Left lung (tissue), 10 donors: ENCODE data around the gene MCM9. TPM values are rescaled to one million over a fixed set of nuclear protein-coding genes. Genes with fewer than 3 reads are reported as not detected.

Experiments used
- ATAC-seq: fragments of 200-7000 bp; cut with Tn5 transposase; one replicate; pipeline ENCODE4 v1.9.1; 2020; ENCODE audit warnings: moderate library complexity
- DNase-seq, 4 donors: peaks; one replicate each; pipeline ENCODE4 v3.0.0-alpha.2; 2013 to 2020
- H3K27ac ChIP-seq, 2 donors: fragments of 200-600 bp; sonication (generic) in 1 of 2; one replicate each; pipeline versions ENCODE4 v1.5.0 to v1.8.0; 2020 to 2021
- H3K27me3 ChIP-seq, 2 donors: fragments of 200-600 bp; sonication (generic) in 1 of 2; one replicate each; pipeline versions ENCODE4 v1.5.0 to v1.8.0; 2020 to 2021
- H3K36me3 ChIP-seq, 2 donors: fragments of 200-600 bp; sonication (generic) in 1 of 2; one replicate each; pipeline versions ENCODE4 v1.5.0 to v1.8.0; 2020 to 2021
- H3K4me1 ChIP-seq, 2 donors: fragments of 200-600 bp; one replicate each; pipeline ENCODE4 v1.8.0; 2021
- H3K4me3 ChIP-seq, 2 donors: fragments of 200-600 bp; sonication (generic) in 1 of 2; one replicate each; pipeline versions ENCODE4 v1.5.0 to v1.8.0; 2020 to 2021; ENCODE audit warnings: mild to moderate bottlenecking in 1 of 2
- H3K9me3 ChIP-seq, 2 donors: fragments of 200-600 bp; sonication (generic) in 1 of 2; one replicate each; pipeline versions ENCODE4 v1.5.0 to v1.8.0; 2020 to 2021
- CTCF ChIP-seq, 2 donors: fragments of 200-600 bp; sonication (generic) in 1 of 2; IDR thresholded peaks; one replicate each; pipeline versions ENCODE4 v1.5.0 to v1.8.0; 2021; ENCODE audit warnings: antibody characterized with exemption in 2 of 2
- intact Hi-C, 2 donors: fragments of 100-400 bp; cut with DNase I; formaldehyde crosslinking; loops; one replicate each; pipeline versions ENCODE4 v1.11.2 to v1.14.2; 2022
- polyA plus RNA-seq, 6 donors: library from polyadenylated mRNA; unstranded; fragments of 120-200 nt; gene quantifications; one replicate each; pipeline ENCODE4 v1.2.1, GENCODE V29; 2013; ENCODE audit not compliant: insufficient read length in 6 of 6
- total RNA-seq, 2 donors: library from RNA; stranded (reverse); fragmentation: NEBNext Ultra II Directional; extraction: Animal tissue kit (Norgen Biotek cat#: 25700); gene quantifications; one replicate each; pipeline ENCODE4 v1.2.1, GENCODE V29; 2021
- donor health status: DM: no; HTN: yes; CAD: no.
- donor health status: DM: no; HTN: no; CAD: no.

Gene MCM9
- total and polyA plus RNA-seq, 8 donors: 16.0 to 24.2 (median 20.7) TPM

GRCh38 chr6:118830691-118831090, 104.3 kb downstream of the MCM9 start:
- H3K4me3 ChIP-seq: no peak overlapping the region
- TF ChIP-seq CTCF (IDR thresholded peaks at IDR 0.05): no peak
- H3K36me3 ChIP-seq: peaks cover 0 to 34% of the 10 kb centered on the region in 2 donors
- intact Hi-C loops: no loop called here
- no peak for ATAC-seq
- H3K9me3 ChIP-seq: no peaks in the 10 kb centered on the region
- H3K27ac ChIP-seq: no peak overlapping the region
- DNase-seq: no peak
- H3K27me3 ChIP-seq: no peaks in the 10 kb centered on the region
- no peaks in the 10 kb centered on the region for H3K4me1 ChIP-seq

- no peak for DNase-seq
- no peak for ATAC-seq
- Histone ChIP-seq H3K36me3 (peaks cover 0 to 41% of the 10 kb centered on the region in 2 donors), H3K4me3 (no peak overlapping the region), H3K27ac (no peak overlapping the region), H3K27me3 (no peaks in the 10 kb centered on the region), H3K9me3 (no peaks in the 10 kb centered on the region), H3K4me1 (no peaks in the 10 kb centered on the region)
- intact Hi-C loops: no loop called here
- TF ChIP-seq CTCF (IDR thresholded peaks at IDR 0.05): no peak
Measured at GRCh38 chr6:118829817-118830478, 105.0 kb downstream of the MCM9 start.

- Histone ChIP-seq H3K27me3 (no peaks in the 10 kb centered on the region), H3K4me1 (no peaks in the 10 kb centered on the region), H3K9me3 (no peaks in the 10 kb centered on the region), H3K36me3 (peaks cover 0 to 68% of the 10 kb centered on the region in 2 donors), H3K27ac (no peak overlapping the region), H3K4me3 (no peak overlapping the region)
- TF ChIP-seq CTCF (IDR thresholded peaks at IDR 0.05): no peak
- DNase-seq (no peak), ATAC-seq (no peak)
- intact Hi-C loops: no loop called here
Measured at GRCh38 chr6:118826096-118826495, 108.9 kb downstream of the MCM9 start.

GRCh38 chr6:118825661-118826060, 109.3 kb downstream of the MCM9 start:
- Histone ChIP-seq H3K27ac (no peak overlapping the region), H3K4me3 (no peak overlapping the region), H3K36me3 (peaks cover 0 to 68% of the 10 kb centered on the region in 2 donors), H3K4me1 (no peaks in the 10 kb centered on the region), H3K27me3 (no peaks in the 10 kb centered on the region), H3K9me3 (no peaks in the 10 kb centered on the region)
- ATAC-seq (no peak), DNase-seq (no peak)
- no peak for TF ChIP-seq CTCF (IDR thresholded peaks at IDR 0.05)
- intact Hi-C loops: no loop called here

- DNase-seq (no peak), ATAC-seq (no peak)
- no peak for TF ChIP-seq CTCF (IDR thresholded peaks at IDR 0.05)
- Histone ChIP-seq H3K36me3 (peaks cover 0 to 18% of the 10 kb centered on the region in 2 donors), H3K4me3 (no peak overlapping the region), H3K27ac (no peak overlapping the region), H3K9me3 (no peaks in the 10 kb centered on the region), H3K27me3 (no peaks in the 10 kb centered on the region), H3K4me1 (no peaks in the 10 kb centered on the region)
- intact Hi-C loops: no loop called here
Measured at GRCh38 chr6:118815495-118815894, 119.5 kb downstream of the MCM9 start.
